NCI-H2227 treated with DMSO at 0.1 percent for 48 hours (cell line): ENCODE measurements around the gene BCKDHA.

Source experiments
- DNase-seq: peaks from one replicate; lab custom pipeline; 2025; lab: John Stamatoyannopoulos, UW

BCKDHA gene

GRCh38 chr19:41397086-41398049 lies at the start of gene BCKDHA, which contains the start of gene EXOSC5:
TSS of gene BCKDHA (plus strand) at chr19:41397818. CDS start at chr19:41397828, 10 bp downstream.
TSS of gene EXOSC5 (minus strand) at chr19:41397359. CDS start at chr19:41397328, 31 bp downstream.
- peak; percentile 100 for DNase-seq

- DNase-seq, result no peak
Measured at GRCh38 chr19:41350735-41351338, 46.8 kb upstream of the BCKDHA start.

- DNase-seq, result no peak
Measured at GRCh38 chr19:41351339-41352245, 46.0 kb upstream of the BCKDHA start.

GRCh38 chr19:41352279-41352608 lies 45.4 kb upstream of the BCKDHA start:
- DNase-seq, result no peak

GRCh38 chr19:41352609-41353465 lies 44.8 kb upstream of the BCKDHA start:
- no peak for DNase-seq

- peak; percentile 47 for DNase-seq
Measured at GRCh38 chr19:41353466-41354342, 43.9 kb upstream of the BCKDHA start, which contains the start of gene TGFB1. TSS of gene TGFB1 (minus strand) at chr19:41353922. CDS start at chr19:41353044, 878 bp downstream.

GRCh38 chr19:41354343-41354953 lies 43.2 kb upstream of the BCKDHA start:
- no peak for DNase-seq

- DNase-seq, result no peak
Measured at GRCh38 chr19:41355035-41355434, 42.6 kb upstream of the BCKDHA start.

- no peak for DNase-seq
Measured at GRCh38 chr19:41355802-41356201, 41.8 kb upstream of the BCKDHA start.

- no peak for DNase-seq
Measured at GRCh38 chr19:41356984-41357739, 40.5 kb upstream of the BCKDHA start.

GRCh38 chr19:41357746-41358145 lies 39.9 kb upstream of the BCKDHA start:
- no peak for DNase-seq

GRCh38 chr19:41359741-41360140 lies 37.9 kb upstream of the BCKDHA start:
- no peak for DNase-seq

- no peak for DNase-seq
Measured at GRCh38 chr19:41362143-41362847, 35.3 kb upstream of the BCKDHA start.

- DNase-seq, result no peak
Measured at GRCh38 chr19:41363371-41363752, 34.3 kb upstream of the BCKDHA start.

GRCh38 chr19:41363753-41364523 lies 33.7 kb upstream of the BCKDHA start, which contains the start of gene B9D2:
TSS of gene B9D2 (minus strand) at chr19:41364149. CDS start at chr19:41363519, 630 bp downstream.
- peak; percentile 100 for DNase-seq

GRCh38 chr19:41364524-41365391 lies 32.9 kb upstream of the BCKDHA start:
- peak; percentile 50 for DNase-seq
